NB4 (cell line): ENCODE data around the gene CDK11B.

Experiments
- CTCF ChIP-seq: IDR thresholded peaks from one replicate; pipeline ENCODE4 v1.5.1; 2012; ENCODE audit warnings: low read depth, low read length
- POLR2A ChIP-seq: IDR thresholded peaks from 2 replicates; pipeline ENCODE4 v1.6.1; 2011; ENCODE audit warnings: mild to moderate bottlenecking; ENCODE audit not compliant: insufficient read length; ENCODE audit errors: extremely low read depth

GRCh38 chr1:1604374-1605033 lies 54.3 kb downstream of the CDK11B start:
- TF ChIP-seq CTCF (no peak), POLR2A (no peak)
